ENCODE results near the gene EGFL7.

The EGFL7 gene

GRCh38 chr9:136684339-136684738 lies 21.6 kb downstream of the EGFL7 start:
- Mint-ChIP-seq H3K27ac (no peak overlapping the region), H3K36me3 (no peaks in the 10 kb centered on the region), H3K4me1 (peaks cover 7% of the 10 kb centered on the region), H3K4me3 (no peak overlapping the region), H3K27me3 (peaks cover 25% of the 10 kb centered on the region), H3K9me3 (no peaks in the 10 kb centered on the region)
- DNase-seq: no peak
- CTCF ChIA-PET: no interaction called here

GRCh38 chr9:136684799-136685198 lies 22.1 kb downstream of the EGFL7 start:
- Mint-ChIP-seq H3K36me3 (no peaks in the 10 kb centered on the region), H3K9me3 (no peaks in the 10 kb centered on the region), H3K4me1 (peaks cover 7% of the 10 kb centered on the region), H3K4me3 (no peak overlapping the region), H3K27me3 (peaks cover 29% of the 10 kb centered on the region), H3K27ac (no peak overlapping the region)
- CTCF ChIA-PET: interaction anchor here (1.0 kb wide), 1 partner anchor 41 kb away, joined by 4 read pairs; no protein-coding TSS in a partner anchor
- DNase-seq: no peak

- Mint-ChIP-seq H3K27me3 (peaks cover 33% of the 10 kb centered on the region), H3K9me3 (no peaks in the 10 kb centered on the region), H3K27ac (no peak overlapping the region), H3K4me1 (peaks cover 7% of the 10 kb centered on the region), H3K36me3 (no peaks in the 10 kb centered on the region), H3K4me3 (no peak overlapping the region)
- no peak for DNase-seq
- CTCF ChIA-PET: interaction anchor here (1.0 kb wide), 1 partner anchor 41 kb away, joined by 4 read pairs; no protein-coding TSS in a partner anchor
These were observed 22.5 kb downstream of the EGFL7 start for GRCh38 chr9:136685216-136685615.

GRCh38 chr9:136685790-136686533 lies 23.2 kb downstream of the EGFL7 start:
- H3K27ac Mint-ChIP-seq: peak overlapping the region; percentile 11
- H3K27me3 Mint-ChIP-seq: peaks cover 38% of the 10 kb centered on the region
- H3K4me1 Mint-ChIP-seq: peaks cover 7% of the 10 kb centered on the region
- CTCF ChIA-PET: interaction anchor here (1.0 to 1.4 kb wide), 2 partner anchors 14 to 42 kb away, joined by 4 to 7 read pairs; no protein-coding TSS in a partner anchor
- peak overlapping the region; percentile 74 for H3K4me3 Mint-ChIP-seq
- H3K36me3 Mint-ChIP-seq: no peaks in the 10 kb centered on the region
- no peak for DNase-seq
- no peaks in the 10 kb centered on the region for H3K9me3 Mint-ChIP-seq

DNA sequence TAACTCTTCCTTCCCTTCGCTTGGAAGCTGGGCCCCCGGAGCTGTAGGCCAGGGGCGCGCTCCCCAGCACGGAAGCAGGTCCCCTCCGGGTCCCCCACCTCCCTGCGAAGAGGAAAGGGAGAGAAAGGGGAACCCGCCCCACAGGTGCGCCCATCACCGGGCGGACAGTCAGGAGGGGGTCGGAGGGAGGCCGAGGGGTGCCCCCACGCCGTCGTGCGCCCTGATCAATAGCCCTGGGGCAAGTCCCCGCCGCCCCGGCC lies 23.7 kb downstream of the EGFL7 start:
- H3K27ac Mint-ChIP-seq: no peak overlapping the region
- CTCF ChIA-PET: interaction anchor here (1.4 kb wide), 1 partner anchor 14 kb away, joined by 7 read pairs; no protein-coding TSS in a partner anchor
- DNase-seq: no peak
- H3K27me3 Mint-ChIP-seq: peaks cover 42% of the 10 kb centered on the region
- H3K4me3 Mint-ChIP-seq: peak overlapping the region; percentile 74
- peaks cover 7% of the 10 kb centered on the region for H3K4me1 Mint-ChIP-seq
- no peaks in the 10 kb centered on the region for H3K9me3 Mint-ChIP-seq
- no peaks in the 10 kb centered on the region for H3K36me3 Mint-ChIP-seq

DNA sequence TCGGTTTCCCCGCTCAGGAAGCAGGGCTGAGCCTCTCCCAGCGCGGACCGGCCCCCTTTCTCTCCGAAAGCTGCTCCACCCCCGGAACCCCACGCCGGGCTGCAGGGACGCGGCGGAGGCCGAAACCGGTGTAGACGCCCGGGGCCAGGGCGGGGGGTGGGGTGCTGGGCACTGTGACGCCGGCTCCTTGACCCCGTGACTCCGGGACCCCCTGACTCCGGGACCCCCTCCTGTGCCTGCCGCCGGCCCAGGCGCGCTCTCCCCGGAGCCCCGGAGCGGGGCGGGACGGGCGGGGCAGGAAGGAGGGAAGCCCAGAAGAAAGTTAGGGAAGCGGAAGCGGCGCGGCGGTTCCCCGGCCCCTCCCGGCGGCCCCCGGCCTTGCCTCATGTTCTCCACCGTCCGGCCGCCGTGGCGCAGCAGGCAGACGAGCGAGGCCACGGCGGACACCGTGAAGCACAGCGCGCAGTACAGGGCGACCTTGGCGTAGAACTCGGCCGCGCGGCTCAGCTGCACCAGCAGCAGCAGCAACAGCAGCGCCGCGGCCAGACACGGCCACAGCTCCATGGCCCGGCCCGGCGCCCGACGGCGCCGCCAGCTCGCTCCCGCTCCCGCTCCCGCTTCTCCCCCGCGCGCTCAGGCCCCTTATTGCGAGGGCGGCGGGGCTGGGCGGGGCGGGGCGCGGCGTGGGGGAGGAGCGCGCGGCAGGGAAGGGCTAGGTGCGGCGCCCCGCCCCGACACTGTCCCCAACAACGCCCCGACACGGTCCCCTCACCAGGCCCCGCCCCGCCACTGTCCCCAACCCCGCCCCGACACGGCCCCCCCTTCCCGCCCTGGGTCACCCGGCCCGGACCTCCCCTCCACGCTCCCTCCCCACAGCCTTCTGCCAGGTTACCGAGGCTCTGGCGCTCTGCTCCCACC lies 24.3 kb downstream of the EGFL7 start, which contains the start of gene AGPAT2:
AGPAT2 (minus strand) TSS at position 664 of the 918 bp plus-strand sequence; CDS start at position 564, 100 bp downstream.
- H3K27me3 Mint-ChIP-seq: peaks cover 42% of the 10 kb centered on the region
- CTCF ChIA-PET: interaction anchor here (1.4 kb wide), 1 partner anchor 15 kb away, joined by 7 read pairs; no protein-coding TSS in a partner anchor
- DNase-seq: peak; percentile 76
- H3K4me3 Mint-ChIP-seq: peak within 1 kb of the TSS; percentile 74
- H3K4me1 Mint-ChIP-seq: peaks cover 7% of the 10 kb centered on the region
- no peaks in the 10 kb centered on the region for H3K36me3 Mint-ChIP-seq
- H3K27ac Mint-ChIP-seq: peak within 1 kb of the TSS; percentile 60
- no peaks in the 10 kb centered on the region for H3K9me3 Mint-ChIP-seq

- CTCF ChIA-PET: no interaction called here
- H3K27me3 Mint-ChIP-seq: peaks cover 46% of the 10 kb centered on the region
- DNase-seq: no peak
- no peaks in the 10 kb centered on the region for H3K36me3 Mint-ChIP-seq
- H3K4me1 Mint-ChIP-seq: peaks cover 7% of the 10 kb centered on the region
- H3K9me3 Mint-ChIP-seq: no peaks in the 10 kb centered on the region
- H3K4me3 Mint-ChIP-seq: peak overlapping the region; percentile 49
- no peak overlapping the region for H3K27ac Mint-ChIP-seq
These were observed 25.1 kb downstream of the EGFL7 start for GRCh38 chr9:136687721-136688223.

- Mint-ChIP-seq H3K4me1 (peaks cover 7% of the 10 kb centered on the region), H3K36me3 (no peaks in the 10 kb centered on the region), H3K27me3 (peaks cover 53% of the 10 kb centered on the region), H3K9me3 (no peaks in the 10 kb centered on the region), H3K4me3 (peak overlapping the region; percentile 49), H3K27ac (peak overlapping the region; percentile 60)
- CTCF ChIA-PET: no interaction called here
- DNase-seq: no peak
These were observed 25.8 kb downstream of the EGFL7 start for GRCh38 chr9:136688274-136689107.

DNA sequence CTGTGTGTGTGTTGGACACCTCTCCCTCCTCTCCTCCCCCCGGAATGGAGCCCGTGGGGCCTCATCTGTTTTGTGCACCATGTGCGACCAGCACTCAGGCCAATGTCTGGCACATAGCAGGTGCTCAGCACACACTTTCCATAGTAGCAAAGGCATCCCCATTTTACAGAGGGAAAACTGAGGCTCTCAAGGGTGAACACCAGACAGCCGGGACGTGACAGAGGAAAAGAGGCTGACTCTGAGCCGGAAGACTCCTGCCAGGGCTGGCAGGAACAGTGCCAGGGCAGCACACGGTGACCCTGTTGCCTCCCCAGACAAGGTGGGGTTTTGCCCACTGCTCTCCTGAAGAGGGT lies 26.4 kb downstream of the EGFL7 start:
- Mint-ChIP-seq H3K9me3 (no peaks in the 10 kb centered on the region), H3K27ac (no peak overlapping the region), H3K4me3 (peak overlapping the region; percentile 23), H3K27me3 (peaks cover 54% of the 10 kb centered on the region), H3K36me3 (no peaks in the 10 kb centered on the region), H3K4me1 (peaks cover 7% of the 10 kb centered on the region)
- no peak for DNase-seq
- CTCF ChIA-PET: no interaction called here

DNA sequence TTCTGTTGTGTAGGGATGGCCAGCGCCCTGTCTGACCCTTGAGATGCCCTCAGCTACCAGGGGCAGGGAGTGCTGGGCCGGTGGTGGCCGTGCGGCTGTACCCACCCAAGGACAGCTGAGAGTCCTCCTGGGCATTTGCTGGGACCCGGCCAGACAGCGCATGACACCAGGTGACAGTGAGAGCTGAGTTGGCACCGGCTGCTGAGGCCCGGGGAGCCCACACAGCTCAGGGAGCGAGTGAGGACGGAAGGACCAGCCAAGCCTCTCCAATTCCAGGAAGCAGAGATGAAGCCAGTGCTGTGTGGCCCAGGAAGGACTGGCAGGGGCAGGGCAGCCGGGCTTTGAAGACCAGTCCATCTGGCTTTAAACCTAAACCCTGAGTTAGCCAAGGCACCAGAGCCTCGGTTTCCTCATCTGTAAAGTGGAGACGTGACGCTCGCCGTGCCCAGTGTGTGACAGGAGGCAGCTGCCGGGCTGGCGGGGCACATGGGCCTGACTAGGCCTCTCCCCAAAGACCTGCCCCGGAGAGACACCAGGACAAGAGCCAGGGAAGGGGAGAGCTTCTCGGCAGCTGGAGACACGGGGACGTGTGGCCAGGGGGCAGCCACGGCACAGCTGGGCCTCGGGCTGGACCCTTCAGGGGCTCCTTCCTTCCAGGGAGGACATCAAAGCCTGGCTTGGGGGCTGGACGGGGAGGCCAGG lies 27.5 kb downstream of the EGFL7 start:
- H3K27me3 Mint-ChIP-seq: peaks cover 65% of the 10 kb centered on the region
- no peak overlapping the region for H3K27ac Mint-ChIP-seq
- no peak overlapping the region for H3K4me3 Mint-ChIP-seq
- no peaks in the 10 kb centered on the region for H3K9me3 Mint-ChIP-seq
- no peak for DNase-seq
- no peaks in the 10 kb centered on the region for H3K36me3 Mint-ChIP-seq
- CTCF ChIA-PET: no interaction called here
- peaks cover 7% of the 10 kb centered on the region for H3K4me1 Mint-ChIP-seq

- peaks cover 71% of the 10 kb centered on the region for H3K27me3 Mint-ChIP-seq
- H3K4me1 Mint-ChIP-seq: peaks cover 6% of the 10 kb centered on the region
- H3K9me3 Mint-ChIP-seq: no peaks in the 10 kb centered on the region
- H3K36me3 Mint-ChIP-seq: no peaks in the 10 kb centered on the region
- no peak for DNase-seq
- no peak overlapping the region for H3K4me3 Mint-ChIP-seq
- CTCF ChIA-PET: no interaction called here
- H3K27ac Mint-ChIP-seq: no peak overlapping the region
These were observed 28.1 kb downstream of the EGFL7 start for GRCh38 chr9:136690806-136691261.

GRCh38 chr9:136691316-136692184 lies 28.8 kb downstream of the EGFL7 start:
- CTCF ChIA-PET: no interaction called here
- no peaks in the 10 kb centered on the region for H3K4me1 Mint-ChIP-seq
- H3K4me3 Mint-ChIP-seq: no peak overlapping the region
- peaks cover 71% of the 10 kb centered on the region for H3K27me3 Mint-ChIP-seq
- DNase-seq: no peak
- no peak overlapping the region for H3K27ac Mint-ChIP-seq
- no peaks in the 10 kb centered on the region for H3K36me3 Mint-ChIP-seq
- no peaks in the 10 kb centered on the region for H3K9me3 Mint-ChIP-seq
